ENCODE measurements around the gene PATL2.

- TF ChIP-seq POLR2A (IDR thresholded peaks at IDR 0.05; ENCODE audit: low read depth, low read length) (no peak), CTCF (IDR thresholded peaks at IDR 0.05; ENCODE audit: extremely low read depth in 1 of 2, insufficient read depth in 1 of 2, low read depth in 1 of 2, low read length in 2 of 2) (no peak), EZH2 (IDR thresholded peaks at IDR 0.05; ENCODE audit: borderline replicate concordance, low read depth, low read length, severe bottlenecking) (no peak), POLR2AphosphoS5 (IDR thresholded peaks at IDR 0.05; ENCODE audit: insufficient read depth, low read depth, low read length) (no peak), MAX (IDR thresholded peaks at IDR 0.05; ENCODE audit: insufficient read depth, insufficient read length) (no peak), FOS (IDR thresholded peaks at IDR 0.05; ENCODE audit: borderline replicate concordance, insufficient read depth, low read length) (no peak)
Measured at GRCh38 chr15:44736181-44736765, 25.1 kb upstream of the PATL2 start, which contains the start of gene TRIM69.
